AG09309 (cell line): ENCODE measurements around the gene MRPS30.

Experiments used
- DNase-seq: peaks from one replicate; pipeline ENCODE4 v3.0.0-alpha.2; 2010; ENCODE audit warnings: low read depth
- H3K4me3 ChIP-seq: 2 replicates; pipeline ENCODE4 v1.5.1; 2011; ENCODE audit warnings: mild to moderate bottlenecking, low read depth, low read length, moderate library complexity; ENCODE audit not compliant: control insufficient read depth
- CTCF ChIP-seq: IDR thresholded peaks from 2 replicates; pipeline ENCODE4 v1.5.1; 2011; ENCODE audit warnings: mild to moderate bottlenecking, low read depth, low read length, inconsistent platforms; ENCODE audit not compliant: insufficient read depth, control insufficient read depth; ENCODE audit errors: missing control alignments

Gene MRPS30

GRCh38 chr5:44839018-44839681 is 30.4 kb downstream of the MRPS30 start:
- DNase-seq, result no peak
- TF ChIP-seq CTCF, result no peak

GRCh38 chr5:44842496-44843282 is 33.9 kb downstream of the MRPS30 start:
- no peak for DNase-seq
- no peak overlapping the region for H3K4me3 ChIP-seq
- no peak for TF ChIP-seq CTCF

More at GRCh38 chr5:44839018-44839681, 30.4 kb downstream of the MRPS30 start:
- no peak overlapping the region for H3K4me3 ChIP-seq

- no peak for TF ChIP-seq CTCF
- DNase-seq, result no peak
- no peak overlapping the region for H3K4me3 ChIP-seq
Measured at GRCh38 chr5:44844744-44845143, 36.0 kb downstream of the MRPS30 start.

- TF ChIP-seq CTCF, result no peak
- DNase-seq, result no peak
- no peak overlapping the region for H3K4me3 ChIP-seq
Measured at GRCh38 chr5:44845777-44846176, 37.0 kb downstream of the MRPS30 start.

- H3K4me3 ChIP-seq, result no peak overlapping the region
- DNase-seq, result no peak
- no peak for TF ChIP-seq CTCF
Measured at GRCh38 chr5:44847206-44847852, 38.6 kb downstream of the MRPS30 start.

- no peak overlapping the region for H3K4me3 ChIP-seq
- no peak for TF ChIP-seq CTCF
- DNase-seq, result no peak
Measured at GRCh38 chr5:44860267-44860666, 51.5 kb downstream of the MRPS30 start.
